Upper lobe of right lung (tissue), 1 donor: ENCODE data around the gene BACH2. TPM values are rescaled to one million over a fixed set of nuclear protein-coding genes. Genes with fewer than 3 reads are reported as not detected.
"Not testable (repeated sequence)": the region's sequence is repeated elsewhere in the genome, so short reads cannot be mapped to it uniquely, and the experiment has no call there.

Experiments
- ATAC-seq: fragments of 200-7000 bp; cut with Tn5 transposase; one replicate; pipeline ENCODE4 v1.9.1; 2020; ENCODE audit warnings: mild to moderate bottlenecking, moderate library complexity
- DNase-seq: peaks from one replicate; pipeline ENCODE4 v3.0.0-alpha.2; 2020
- H3K27ac ChIP-seq: fragments of 200-600 bp; one replicate; pipeline ENCODE4 v1.8.0; 2022
- H3K27me3 ChIP-seq: fragments of 200-600 bp; one replicate; pipeline ENCODE4 v1.8.0; 2022; ENCODE audit warnings: mild to moderate bottlenecking
- H3K36me3 ChIP-seq: fragments of 200-600 bp; one replicate; pipeline ENCODE4 v1.8.0; 2022
- H3K4me1 ChIP-seq: fragments of 200-600 bp; one replicate; pipeline ENCODE4 v1.8.0; 2022
- H3K4me3 ChIP-seq: fragments of 200-600 bp; one replicate; pipeline ENCODE4 v1.8.0; 2022; ENCODE audit warnings: mild to moderate bottlenecking
- H3K9me3 ChIP-seq: fragments of 200-600 bp; one replicate; pipeline ENCODE4 v1.8.0; 2022
- intact Hi-C: fragments of 100-400 bp; cut with DNase I; formaldehyde crosslinking; loops from one replicate; pipeline ENCODE4 v1.11.0; 2022
- total RNA-seq: library from RNA; stranded (reverse); fragmentation: NEBNext Ultra II Directional; extraction: Animal tissue kit (Norgen Biotek cat#: 25700); gene quantifications from one replicate; pipeline ENCODE4 v1.2.1, GENCODE V29; 2021
- TF ChIP-seq, protein P1 (sequence below): fragments of 200-600 bp; IDR thresholded peaks from one replicate; pipeline ENCODE4 v1.8.0; 2022; ENCODE audit warnings: antibody characterized with exemption
- donor health status: DM: no; HTN: yes; CAD: no; lungs with severe emphysema.

Gene BACH2
- total RNA-seq, 1 donor from 2014 or later, result 4.9 TPM

DNA sequence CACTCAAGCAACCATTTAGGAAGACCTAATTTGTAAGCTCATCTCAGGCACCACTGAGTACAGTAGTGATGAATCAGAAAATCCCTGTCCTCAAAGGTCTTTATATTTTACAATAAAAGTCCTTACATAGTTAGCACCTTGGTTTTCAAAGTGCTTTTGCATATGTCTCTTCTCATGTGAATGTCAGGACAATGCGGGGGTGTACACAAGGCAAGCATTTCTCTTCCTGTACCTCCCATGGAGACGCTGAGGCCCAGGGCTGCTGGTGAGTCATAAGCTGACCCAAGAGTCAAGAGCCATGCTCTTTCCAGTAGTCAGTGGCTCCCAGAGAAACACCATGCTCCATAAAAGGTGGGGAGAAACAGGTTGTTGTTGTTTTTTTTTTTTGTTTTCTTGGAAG is 228.4 kb downstream of the BACH2 start:
- Histone ChIP-seq H3K27ac (no peak overlapping the region), H3K4me1 (no peaks in the 10 kb centered on the region), H3K9me3 (no peaks in the 10 kb centered on the region), H3K27me3 (no peaks in the 10 kb centered on the region), H3K4me3 (no peak overlapping the region), H3K36me3 (no peaks in the 10 kb centered on the region)
- TF ChIP-seq, protein P1, sequence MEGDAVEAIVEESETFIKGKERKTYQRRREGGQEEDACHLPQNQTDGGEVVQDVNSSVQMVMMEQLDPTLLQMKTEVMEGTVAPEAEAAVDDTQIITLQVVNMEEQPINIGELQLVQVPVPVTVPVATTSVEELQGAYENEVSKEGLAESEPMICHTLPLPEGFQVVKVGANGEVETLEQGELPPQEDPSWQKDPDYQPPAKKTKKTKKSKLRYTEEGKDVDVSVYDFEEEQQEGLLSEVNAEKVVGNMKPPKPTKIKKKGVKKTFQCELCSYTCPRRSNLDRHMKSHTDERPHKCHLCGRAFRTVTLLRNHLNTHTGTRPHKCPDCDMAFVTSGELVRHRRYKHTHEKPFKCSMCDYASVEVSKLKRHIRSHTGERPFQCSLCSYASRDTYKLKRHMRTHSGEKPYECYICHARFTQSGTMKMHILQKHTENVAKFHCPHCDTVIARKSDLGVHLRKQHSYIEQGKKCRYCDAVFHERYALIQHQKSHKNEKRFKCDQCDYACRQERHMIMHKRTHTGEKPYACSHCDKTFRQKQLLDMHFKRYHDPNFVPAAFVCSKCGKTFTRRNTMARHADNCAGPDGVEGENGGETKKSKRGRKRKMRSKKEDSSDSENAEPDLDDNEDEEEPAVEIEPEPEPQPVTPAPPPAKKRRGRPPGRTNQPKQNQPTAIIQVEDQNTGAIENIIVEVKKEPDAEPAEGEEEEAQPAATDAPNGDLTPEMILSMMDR, result no peak
- intact Hi-C loops, result no loop called here
- ATAC-seq (peak; percentile 36), DNase-seq (no peak)

DNA sequence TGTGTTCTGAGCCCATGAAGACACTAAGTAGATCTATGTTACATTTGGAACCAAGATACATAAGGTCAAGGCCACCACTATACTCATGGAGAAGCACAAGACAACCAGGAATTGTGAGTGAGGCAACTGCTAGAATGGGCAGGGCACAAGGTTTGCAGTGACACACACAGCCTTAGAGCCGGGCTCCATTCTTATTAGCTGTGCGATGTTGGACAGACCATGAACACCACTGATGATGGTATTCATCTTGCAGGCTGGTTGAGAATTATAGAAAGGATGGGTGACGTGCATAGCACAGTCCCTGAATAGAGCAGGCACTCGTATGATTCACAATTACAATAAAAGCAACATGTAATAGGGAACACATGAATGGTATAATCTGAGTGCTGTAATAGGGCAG is 229.9 kb downstream of the BACH2 start:
- H3K9me3 ChIP-seq, result no peaks in the 10 kb centered on the region
- H3K36me3 ChIP-seq, result no peaks in the 10 kb centered on the region
- intact Hi-C loops, result no loop called here
- no peak for ATAC-seq
- H3K27me3 ChIP-seq, result no peaks in the 10 kb centered on the region
- H3K4me3 ChIP-seq, result no peak overlapping the region
- no peak for DNase-seq
- TF ChIP-seq, protein P1, result no peak
- peaks cover 11% of the 10 kb centered on the region for H3K4me1 ChIP-seq
- H3K27ac ChIP-seq, result no peak overlapping the region

DNA sequence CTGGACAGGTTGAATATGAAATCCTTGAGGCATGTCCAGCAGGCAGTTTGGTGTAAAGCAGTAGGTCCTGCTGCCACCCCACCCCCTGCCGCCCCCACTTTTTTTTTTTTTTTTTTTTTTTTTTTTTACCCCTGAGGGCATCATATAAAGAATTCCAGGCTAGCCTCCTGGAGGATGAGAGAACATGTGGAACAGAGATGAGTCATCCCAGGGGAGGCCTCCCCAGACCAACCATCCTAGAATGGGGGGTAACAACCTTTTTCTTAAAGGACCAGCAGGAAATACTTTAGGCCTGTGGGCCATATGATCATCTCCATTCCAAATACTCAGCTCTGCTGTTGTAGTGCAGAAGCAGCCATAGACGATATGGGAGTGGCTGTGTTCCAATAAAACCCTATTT is 231.5 kb downstream of the BACH2 start:
- Histone ChIP-seq H3K4me1 (peaks cover 11% of the 10 kb centered on the region), H3K9me3 (no peaks in the 10 kb centered on the region), H3K4me3 (no peak overlapping the region), H3K27me3 (no peaks in the 10 kb centered on the region), H3K36me3 (no peaks in the 10 kb centered on the region), H3K27ac (no peak overlapping the region)
- intact Hi-C loops, result no loop called here
- ATAC-seq, result no peak
- TF ChIP-seq, protein P1, result no peak
- DNase-seq, result no peak

DNA sequence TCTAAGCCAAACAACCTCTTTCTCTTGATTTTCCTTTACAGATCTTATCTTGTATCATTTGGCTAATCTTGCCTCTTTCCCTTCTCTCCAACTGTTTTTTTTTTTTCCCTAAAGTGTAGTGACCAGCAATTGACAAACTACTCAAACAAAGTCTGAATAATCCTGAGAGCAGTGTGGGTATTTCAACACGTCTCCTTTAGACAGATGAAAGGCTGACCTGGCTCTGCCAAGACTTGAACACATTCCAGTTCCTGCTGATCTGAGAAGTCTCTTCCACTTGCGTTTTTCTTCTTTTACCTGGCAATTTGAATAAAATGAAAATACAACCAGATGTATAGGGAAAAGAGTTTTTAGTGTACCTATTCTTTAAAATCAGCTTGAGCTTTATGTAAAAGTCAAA is 234.0 kb downstream of the BACH2 start:
- no peak overlapping the region for H3K27ac ChIP-seq
- no peaks in the 10 kb centered on the region for H3K27me3 ChIP-seq
- TF ChIP-seq, protein P1, result no peak
- no peaks in the 10 kb centered on the region for H3K36me3 ChIP-seq
- no peaks in the 10 kb centered on the region for H3K9me3 ChIP-seq
- peaks cover 11% of the 10 kb centered on the region for H3K4me1 ChIP-seq
- H3K4me3 ChIP-seq, result no peak overlapping the region
- ATAC-seq (peak; percentile 63), DNase-seq (no peak)
- intact Hi-C loops, result no loop called here

DNA sequence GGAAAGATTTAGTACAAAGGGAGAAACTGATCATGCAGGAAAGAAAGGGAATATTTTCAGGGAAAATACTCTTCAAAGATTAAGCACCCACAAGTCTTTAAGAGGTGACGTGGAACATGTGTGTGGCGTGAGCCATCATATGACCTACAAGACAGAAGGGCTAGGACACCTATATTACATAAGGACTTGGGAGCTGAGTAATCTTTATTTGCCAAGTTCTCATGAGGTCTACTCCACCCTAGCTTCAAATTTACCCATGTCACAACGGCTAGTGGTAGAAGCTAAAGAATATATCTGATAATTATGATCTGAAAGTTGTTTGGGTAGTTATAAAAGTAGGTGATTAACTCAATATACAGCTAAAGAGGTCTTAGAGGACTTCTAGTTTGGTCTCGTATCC is 234.6 kb downstream of the BACH2 start:
- Histone ChIP-seq H3K27ac (no peak overlapping the region), H3K36me3 (no peaks in the 10 kb centered on the region), H3K4me1 (peaks cover 11% of the 10 kb centered on the region), H3K4me3 (no peak overlapping the region), H3K9me3 (no peaks in the 10 kb centered on the region), H3K27me3 (no peaks in the 10 kb centered on the region)
- TF ChIP-seq, protein P1, result no peak
- DNase-seq (no peak), ATAC-seq (no peak)
- intact Hi-C loops, result no loop called here

DNA sequence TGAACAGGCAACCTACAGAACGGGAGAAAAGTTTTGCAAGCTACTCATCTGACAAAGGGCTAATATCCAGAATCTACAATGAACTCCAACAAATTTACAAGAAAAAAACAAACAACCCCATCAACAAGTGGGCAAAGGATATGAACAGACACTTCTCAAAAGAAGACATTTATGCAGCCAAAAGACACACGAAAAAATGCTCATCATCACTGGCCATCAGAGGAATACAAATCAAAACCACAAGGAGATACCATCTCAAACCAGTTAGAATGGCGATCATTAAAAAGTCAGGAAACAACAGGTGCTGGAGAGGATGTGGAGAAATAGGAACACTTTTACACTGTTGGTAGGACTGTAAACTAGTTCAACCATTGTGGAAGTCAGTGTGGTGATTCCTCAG is 237.5 kb downstream of the BACH2 start:
- intact Hi-C loops, H3K4me3 ChIP-seq, DNase-seq, H3K27ac ChIP-seq, ATAC-seq, H3K9me3 ChIP-seq, H3K27me3 ChIP-seq, H3K36me3 ChIP-seq: not testable (repeated sequence)
- H3K4me1 ChIP-seq, result peaks cover 11% of the 10 kb centered on the region

DNA sequence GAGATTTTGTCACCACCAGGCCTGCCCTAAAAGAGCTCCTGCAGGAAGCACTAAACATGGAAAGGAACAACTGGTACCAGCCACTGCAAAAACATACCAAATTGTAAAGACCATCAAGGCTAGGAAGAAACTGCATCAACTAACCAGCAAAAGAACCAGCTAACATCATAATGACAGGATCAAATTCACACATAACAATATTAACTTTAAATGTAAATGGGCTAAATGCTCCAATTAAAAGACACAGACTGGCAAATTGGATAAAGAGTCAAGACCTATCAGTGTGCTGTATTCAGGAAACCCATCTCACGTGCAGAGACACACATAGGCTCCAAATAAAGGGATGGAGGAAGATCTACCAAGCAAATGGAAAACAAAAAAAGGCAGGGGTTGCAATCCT is 240.7 kb downstream of the BACH2 start:
- intact Hi-C loops, H3K9me3 ChIP-seq, H3K27me3 ChIP-seq, ATAC-seq, H3K4me1 ChIP-seq, H3K27ac ChIP-seq, H3K4me3 ChIP-seq, H3K36me3 ChIP-seq, DNase-seq: not testable (repeated sequence)

DNA sequence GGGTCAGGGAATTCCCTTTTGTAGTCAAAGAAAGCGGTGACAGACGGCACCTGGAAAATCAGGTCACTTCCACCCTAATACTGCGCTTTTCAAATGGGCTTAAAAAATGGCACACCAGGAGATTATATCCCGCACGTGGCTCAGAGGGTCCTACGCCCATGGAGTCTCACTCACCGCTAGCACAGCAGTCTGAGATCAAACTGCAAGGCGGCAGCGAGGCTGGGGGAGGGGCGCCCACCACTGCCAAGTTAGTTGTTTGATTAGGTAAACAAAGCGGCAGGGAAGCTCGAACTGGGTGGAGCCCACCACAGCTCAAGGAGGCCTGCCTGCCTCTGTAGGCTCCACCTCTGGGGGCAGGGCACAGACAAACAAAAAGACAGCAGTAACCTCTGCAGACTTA is 242.4 kb downstream of the BACH2 start:
- ATAC-seq, H3K36me3 ChIP-seq, DNase-seq, H3K27me3 ChIP-seq, H3K4me3 ChIP-seq, H3K9me3 ChIP-seq, H3K27ac ChIP-seq, H3K4me1 ChIP-seq, intact Hi-C loops: not testable (repeated sequence)
